Osteocyte (in vitro differentiated cells): Measurements from ENCODE around the gene AMTN. TPM values are rescaled to one million over a fixed set of nuclear protein-coding genes. Genes with fewer than 3 reads are reported as not detected.
A peak's percentile ranks its signal among the peaks of the same experiment; 100 is the strongest.

ENCODE experiments used
- DNase-seq: peaks from one replicate; pipeline ENCODE4 v3.0.0; 2021; ENCODE audit warnings: mixed read lengths; ENCODE audit not compliant: unreplicated experiment; ENCODE audit errors: extremely low spot score
- H3K27ac Mint-ChIP-seq: one replicate; pipeline ENCODE4 v1.8.0; 2021; ENCODE audit warnings: mild to moderate bottlenecking, mixed read lengths; ENCODE audit not compliant: unreplicated experiment
- H3K27me3 Mint-ChIP-seq: one replicate; pipeline ENCODE4 v1.8.0; 2021; ENCODE audit warnings: mixed read lengths; ENCODE audit not compliant: unreplicated experiment
- H3K36me3 Mint-ChIP-seq: one replicate; pipeline ENCODE4 v1.8.0; 2021; ENCODE audit warnings: mixed read lengths; ENCODE audit not compliant: unreplicated experiment
- H3K4me1 Mint-ChIP-seq: one replicate; pipeline ENCODE4 v1.8.0; 2021; ENCODE audit warnings: mixed read lengths; ENCODE audit not compliant: unreplicated experiment
- H3K4me3 Mint-ChIP-seq: one replicate; pipeline ENCODE4 v1.8.0; 2021; ENCODE audit warnings: mild to moderate bottlenecking, moderate library complexity, mixed read lengths; ENCODE audit not compliant: unreplicated experiment
- H3K9me3 Mint-ChIP-seq: one replicate; pipeline ENCODE4 v1.8.0; 2021; ENCODE audit warnings: mixed read lengths; ENCODE audit not compliant: unreplicated experiment
- CTCF ChIP-seq: fragments of 200-600 bp; sonication (generic); IDR thresholded peaks from 2 replicates; pipeline ENCODE4 v1.5.0; 2021; ENCODE audit warnings: antibody characterized with exemption, mild to moderate bottlenecking, moderate library complexity
- total RNA-seq: library from RNA; stranded (reverse); gene quantifications from 2 replicates; pipeline ENCODE4 v1.2.1, GENCODE V29; 2021

The AMTN gene
- total RNA-seq, 1 donor from 2014 or later: not detected

- no peak for DNase-seq
- Mint-ChIP-seq H3K36me3 (no peaks in the 10 kb centered on the region), H3K4me3 (no peak overlapping the region), H3K27me3 (peaks cover 2% of the 10 kb centered on the region), H3K9me3 (no peaks in the 10 kb centered on the region), H3K27ac (no peak overlapping the region), H3K4me1 (peaks cover 6% of the 10 kb centered on the region)
- peak; percentile 84 for TF ChIP-seq CTCF
Measured at GRCh38 chr4:70559211-70559830, 41.0 kb downstream of the AMTN start.

- TF ChIP-seq CTCF: no peak
- H3K4me3 Mint-ChIP-seq: no peak overlapping the region
- DNase-seq: no peak
Measured at GRCh38 chr4:70559924-70560323, 41.6 kb downstream of the AMTN start.

GRCh38 chr4:70564033-70564432, 45.7 kb downstream of the AMTN start:
- Mint-ChIP-seq H3K9me3 (no peaks in the 10 kb centered on the region), H3K36me3 (no peaks in the 10 kb centered on the region), H3K27ac (no peak overlapping the region), H3K27me3 (peaks cover 9% of the 10 kb centered on the region), H3K4me1 (peaks cover 1% of the 10 kb centered on the region), H3K4me3 (no peak overlapping the region)
- TF ChIP-seq CTCF: no peak
- no peak for DNase-seq

More at GRCh38 chr4:70559924-70560323, 41.6 kb downstream of the AMTN start:
- H3K27ac Mint-ChIP-seq: no peak overlapping the region
- H3K4me1 Mint-ChIP-seq: peaks cover 6% of the 10 kb centered on the region
- H3K9me3 Mint-ChIP-seq: no peaks in the 10 kb centered on the region
- H3K36me3 Mint-ChIP-seq: no peaks in the 10 kb centered on the region
- peaks cover 2% of the 10 kb centered on the region for H3K27me3 Mint-ChIP-seq

GRCh38 chr4:70570796-70571195, 52.4 kb downstream of the AMTN start:
- no peak for DNase-seq
- no peaks in the 10 kb centered on the region for H3K4me1 Mint-ChIP-seq
- H3K36me3 Mint-ChIP-seq: no peaks in the 10 kb centered on the region
- H3K9me3 Mint-ChIP-seq: peaks cover 6% of the 10 kb centered on the region
- TF ChIP-seq CTCF: no peak
- H3K27ac Mint-ChIP-seq: no peak overlapping the region
- H3K4me3 Mint-ChIP-seq: no peak overlapping the region
- H3K27me3 Mint-ChIP-seq: peaks cover 18% of the 10 kb centered on the region

- Mint-ChIP-seq H3K27me3 (peaks cover 20% of the 10 kb centered on the region), H3K27ac (no peak overlapping the region), H3K36me3 (no peaks in the 10 kb centered on the region), H3K9me3 (peaks cover 6% of the 10 kb centered on the region), H3K4me1 (no peaks in the 10 kb centered on the region), H3K4me3 (no peak overlapping the region)
- no peak for TF ChIP-seq CTCF
- DNase-seq: no peak
Measured at GRCh38 chr4:70571772-70572171, 53.4 kb downstream of the AMTN start.
